SK-N-SH (cell line): Measurements from ENCODE around the gene MRPL10. TPM values are rescaled to one million over a fixed set of nuclear protein-coding genes. Genes with fewer than 3 reads are reported as not detected.

ENCODE experiments used
- CTCF ChIA-PET: fragments of 300-600, 350-600 bp; formaldehyde crosslinking; extraction: SDS; loops from one replicate; lab custom pipeline; 2021; lab: Yijun Ruan, JAX
- POLR2A ChIA-PET: fragments of 350-600 bp; sonication (Branson Sonifier 250); formaldehyde crosslinking; extraction: SDS; loops from one replicate; lab custom pipeline; 2020; ENCODE audit warnings: antibody characterized with exemption, inconsistent platforms; lab: Yijun Ruan, JAX
- DNase-seq: peaks from one replicate; pipeline ENCODE4 v3.0.0; 2012
- H2AFZ ChIP-seq: fragments of 200-600 bp; sonication (generic); 2 replicates; pipeline ENCODE4 v1.8.1; 2016; ENCODE audit warnings: antibody characterized with exemption, mild to moderate bottlenecking, low read depth
- H3F3A ChIP-seq: fragments of 200-600 bp; sonication (generic); replicated peaks from 2 replicates; pipeline ENCODE3; 2016; ENCODE audit warnings: antibody characterized with exemption, mild to moderate bottlenecking; ENCODE audit not compliant: insufficient read depth
- H3K27ac ChIP-seq, 2 experiments: fragments of 200-500 bp in 1 of 2; fragments of 200-600 bp in 1 of 2; sonication (Bioruptor generic) in 1 of 2; sonication (generic), shearing (Covaris generic) in 1 of 2; 2 replicates each; pipeline versions ENCODE4 v1.5.1 to v1.6.1; 2014 to 2016; ENCODE audit warnings: low read depth in 2 of 2, inconsistent platforms in 1 of 2, low read length in 1 of 2, mild to moderate bottlenecking in 1 of 2, mixed read lengths in 1 of 2
- H3K27me3 ChIP-seq: fragments of 200-600 bp; sonication (generic), shearing (Covaris generic); 2 replicates; pipeline ENCODE4 v1.6.1; 2016; ENCODE audit warnings: mixed run types; ENCODE audit not compliant: insufficient read depth
- H3K36me3 ChIP-seq, 2 experiments: fragments of 200-500 bp in 1 of 2; fragments of 200-600 bp in 1 of 2; sonication (Bioruptor generic) in 1 of 2; sonication (generic) in 1 of 2; replicated peaks in 1 of 2; 2 replicates each; pipeline versions ENCODE3 to v1.5.1; 2014 to 2016; ENCODE audit warnings: low read length in 1 of 2, mild to moderate bottlenecking in 1 of 2; ENCODE audit not compliant: insufficient read depth in 2 of 2, control insufficient read depth in 1 of 2
- H3K4me1 ChIP-seq, 2 experiments: fragments of 200-500 bp in 1 of 2; fragments of 200-600 bp in 1 of 2; sonication (Bioruptor generic) in 1 of 2; sonication (generic), shearing (Covaris generic) in 1 of 2; 2 replicates each; pipeline versions ENCODE4 v1.5.1 to v1.6.1; 2014 to 2016; ENCODE audit warnings: low read depth in 1 of 2, low read length in 1 of 2, mixed run types in 1 of 2; ENCODE audit not compliant: insufficient read depth in 2 of 2, control insufficient read depth in 1 of 2
- H3K4me2 ChIP-seq: fragments of 200-600 bp; sonication (generic), shearing (Covaris generic); 2 replicates; pipeline ENCODE4 v1.6.1; 2017; ENCODE audit warnings: mixed run types
- H3K4me3 ChIP-seq, 2 experiments: fragments of 200-500 bp in 1 of 2; fragments of 200-600 bp in 1 of 2; sonication (Bioruptor generic) in 1 of 2; sonication (generic), shearing (Covaris generic) in 1 of 2; 2 replicates each; pipeline versions ENCODE4 v1.5.1 to v1.8.1; 2014 to 2016; ENCODE audit warnings: low read depth in 2 of 2, inconsistent platforms in 1 of 2, low read length in 1 of 2, mild to moderate bottlenecking in 1 of 2, mixed read lengths in 1 of 2, moderate library complexity in 1 of 2
- H3K79me2 ChIP-seq: fragments of 200-600 bp; sonication (generic); 2 replicates; pipeline ENCODE4 v1.8.1; 2017; ENCODE audit warnings: mild to moderate bottlenecking; ENCODE audit not compliant: insufficient read depth
- H3K9ac ChIP-seq: fragments of 200-600 bp; sonication (generic); 2 replicates; pipeline ENCODE4 v1.6.1; 2017; ENCODE audit warnings: mixed run types
- H3K9me2 ChIP-seq: fragments of 200-600 bp; sonication (generic); 2 replicates; pipeline ENCODE4 v1.6.1; 2017; ENCODE audit warnings: mixed run types
- H3K9me3 ChIP-seq: fragments of 200-600 bp; sonication (generic); 2 replicates; pipeline ENCODE4 v1.6.1; 2017; ENCODE audit warnings: mixed run types, mild to moderate bottlenecking, moderate library complexity
- H4K20me1 ChIP-seq: fragments of 200-600 bp; sonication (generic); 2 replicates; pipeline ENCODE4 v1.6.1; 2017; ENCODE audit warnings: mild to moderate bottlenecking, mixed run types; ENCODE audit not compliant: insufficient read depth
- CHD2 ChIP-seq: fragments of 150-350 bp; IDR thresholded peaks from 2 replicates; pipeline ENCODE4 v1.6.1; 2018; ENCODE audit warnings: low read length; ENCODE audit not compliant: partially characterized antibody
- EZH2phosphoT487 ChIP-seq: fragments of 200-600 bp; sonication (generic); IDR thresholded peaks from 2 replicates; pipeline ENCODE4 v1.6.1; 2017; ENCODE audit warnings: low read depth, mixed run types, mild to moderate bottlenecking, antibody characterized with exemption, moderate library complexity, borderline replicate concordance
- FOXJ3 ChIP-seq: sonication (generic); formaldehyde crosslinking; IDR thresholded peaks from 2 replicates; pipeline ENCODE4 v1.5.1; 2020; ENCODE audit warnings: mild to moderate bottlenecking, missing genetic modification reagents
- GATA2 ChIP-seq: sonication (generic); formaldehyde crosslinking; IDR thresholded peaks from 2 replicates; pipeline ENCODE4 v1.5.0; 2020; ENCODE audit warnings: mild to moderate bottlenecking, missing genetic modification reagents
- JUND ChIP-seq: IDR thresholded peaks from 2 replicates; pipeline ENCODE4 v1.4.0; 2012
- NFIC ChIP-seq: IDR thresholded peaks from 2 replicates; pipeline ENCODE4 v1.4.0; 2012; ENCODE audit warnings: borderline replicate concordance
- PBX3 ChIP-seq: IDR thresholded peaks from 2 replicates; pipeline ENCODE4; 2012
- POLR2AphosphoS5 ChIP-seq: IDR thresholded peaks from 2 replicates; pipeline ENCODE4 v1.6.1; 2012; ENCODE audit warnings: low read depth, low read length
- RAD21 ChIP-seq: IDR thresholded peaks from 2 replicates; pipeline ENCODE4 v1.6.1; 2012; ENCODE audit warnings: mild to moderate bottlenecking, low read length
- RFX5 ChIP-seq: IDR thresholded peaks from 2 replicates; pipeline ENCODE4 v1.6.1; 2012; ENCODE audit warnings: mild to moderate bottlenecking, improper control_type of control experiment, low read length
- RXRA ChIP-seq: IDR thresholded peaks from 2 replicates; pipeline ENCODE4 v1.4.0; 2012; ENCODE audit warnings: low read depth, mild to moderate bottlenecking, borderline replicate concordance
- TAF1 ChIP-seq: IDR thresholded peaks from 2 replicates; pipeline ENCODE4 v1.6.1; 2012; ENCODE audit warnings: low read depth, mild to moderate bottlenecking, low read length, moderate library complexity, borderline replicate concordance
- TCF12 ChIP-seq: IDR thresholded peaks from 2 replicates; pipeline ENCODE4 v1.4.0; 2012
- WGBS: methylation state at CpG from one replicate; pipeline ENCODE4 v1.1.6; 2017; ENCODE audit warnings: low lambda C conversion rate; 5-methylcytosine and 5-hydroxymethylcytosine counted together
- polyA plus RNA-seq, 3 experiments: library from polyadenylated mRNA; depleted of rRNA; stranded (reverse); fragments of >200 nt; gene quantifications; 2 replicates each; pipeline ENCODE4 v1.2.3, GENCODE V29; 2012
- TF ChIP-seq, protein P1 (sequence below): fragments of 150-350 bp; IDR thresholded peaks from 2 replicates; pipeline ENCODE4 v1.6.1; 2016; ENCODE audit warnings: mild to moderate bottlenecking, low read depth, low read length
- TF ChIP-seq, protein P2 (sequence below): IDR thresholded peaks from 2 replicates; pipeline ENCODE4 v1.4.0; 2012; ENCODE audit warnings: low read depth, borderline replicate concordance
- TF ChIP-seq, protein P3 (sequence below): fragments of 150-350 bp; IDR thresholded peaks from 2 replicates; pipeline ENCODE4 v1.6.1; 2017; ENCODE audit warnings: antibody characterized with exemption, low read length, low read depth, borderline replicate concordance

MRPL10 gene
- polyA plus RNA-seq, 1 of the 3 experiments (the other 2 are of a cell fraction): 136 TPM

DNA sequence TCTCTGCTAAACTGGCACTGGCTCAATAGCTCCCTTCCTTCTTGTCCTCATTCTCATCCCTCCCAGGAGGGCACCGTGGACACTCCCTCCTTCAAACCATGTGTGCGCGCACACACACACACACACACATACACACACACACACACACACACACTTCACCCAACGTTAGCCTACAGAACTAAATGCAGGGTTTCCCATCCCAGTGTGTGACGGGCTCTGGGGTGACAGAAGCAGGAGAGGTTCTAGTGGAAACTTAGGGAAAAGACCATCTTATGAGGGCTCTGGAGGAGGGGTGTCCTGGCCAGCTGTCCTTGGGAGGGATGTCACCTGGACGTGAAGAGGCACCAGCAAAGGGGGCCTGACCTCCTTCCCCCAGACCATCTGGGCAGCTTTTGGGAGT, 29.4 kb downstream of the MRPL10 start (continued):
- TF ChIP-seq, protein P1, sequence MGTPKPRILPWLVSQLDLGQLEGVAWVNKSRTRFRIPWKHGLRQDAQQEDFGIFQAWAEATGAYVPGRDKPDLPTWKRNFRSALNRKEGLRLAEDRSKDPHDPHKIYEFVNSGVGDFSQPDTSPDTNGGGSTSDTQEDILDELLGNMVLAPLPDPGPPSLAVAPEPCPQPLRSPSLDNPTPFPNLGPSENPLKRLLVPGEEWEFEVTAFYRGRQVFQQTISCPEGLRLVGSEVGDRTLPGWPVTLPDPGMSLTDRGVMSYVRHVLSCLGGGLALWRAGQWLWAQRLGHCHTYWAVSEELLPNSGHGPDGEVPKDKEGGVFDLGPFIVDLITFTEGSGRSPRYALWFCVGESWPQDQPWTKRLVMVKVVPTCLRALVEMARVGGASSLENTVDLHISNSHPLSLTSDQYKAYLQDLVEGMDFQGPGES: no peak
- TF ChIP-seq FOXJ3 (CRISPR knock-in tag) (no peak), PBX3 (no peak), JUND (no peak)
- TF ChIP-seq, protein P2, sequence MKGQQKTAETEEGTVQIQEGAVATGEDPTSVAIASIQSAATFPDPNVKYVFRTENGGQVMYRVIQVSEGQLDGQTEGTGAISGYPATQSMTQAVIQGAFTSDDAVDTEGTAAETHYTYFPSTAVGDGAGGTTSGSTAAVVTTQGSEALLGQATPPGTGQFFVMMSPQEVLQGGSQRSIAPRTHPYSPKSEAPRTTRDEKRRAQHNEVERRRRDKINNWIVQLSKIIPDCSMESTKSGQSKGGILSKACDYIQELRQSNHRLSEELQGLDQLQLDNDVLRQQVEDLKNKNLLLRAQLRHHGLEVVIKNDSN: no peak

DNA sequence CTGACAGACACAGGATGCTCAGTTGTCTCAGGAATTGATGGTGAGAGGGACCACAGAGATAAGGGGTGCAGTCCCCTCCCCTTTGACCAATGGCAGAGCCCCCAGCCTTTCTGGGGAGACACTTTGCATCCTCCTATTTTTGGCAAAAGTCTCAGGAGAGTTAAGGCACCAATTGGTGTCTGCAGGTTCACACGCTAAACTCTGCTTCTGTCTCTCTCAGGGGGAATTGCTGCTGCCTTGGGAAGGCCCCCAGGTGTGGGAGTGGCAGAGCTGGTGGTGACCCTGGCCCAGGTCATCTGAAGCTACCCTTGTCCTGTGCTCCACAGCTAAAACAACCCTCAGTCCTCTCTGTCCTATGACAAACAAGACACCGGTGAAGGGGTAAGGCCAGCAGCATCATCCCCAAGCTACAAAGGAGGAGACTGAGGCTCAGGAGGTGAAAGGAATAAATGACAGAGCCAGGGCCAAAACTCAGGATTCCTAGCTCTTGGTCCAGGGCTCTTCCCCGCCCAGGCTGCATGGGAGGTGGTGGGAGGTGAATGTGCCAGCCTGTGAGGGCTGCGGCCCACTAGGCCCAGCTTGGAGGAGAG, 30.1 kb downstream of the MRPL10 start:
- Histone ChIP-seq H3K9ac (no peak overlapping the region), H3K4me3 (no peak overlapping the region), H3K9me3 (no peaks in the 10 kb centered on the region), H3K36me3 (no peaks in the 10 kb centered on the region), H3K79me2 (no peaks in the 10 kb centered on the region), H3K4me2 (no peak overlapping the region), H3K4me1 (no peaks in the 10 kb centered on the region), H2AFZ (no peak overlapping the region), H3K9me2 (no peaks in the 10 kb centered on the region), H3K27me3 (0 out of 2 replicates have a peak, but pooled peaks cover 14% of the 10 kb centered on the region), H3F3A (no peaks in the 10 kb centered on the region), H3K27ac (no peak overlapping the region), H4K20me1 (no peaks in the 10 kb centered on the region)
- CTCF ChIA-PET: interaction anchor here (0.5 to 5.2 kb wide), 29 partner anchors 8 to 536 kb away, joined by 3 to 88 read pairs (median 8); partner anchors contain the start of genes OSBPL7, SCRN2 and TBX21
- TF ChIP-seq TAF1 (no peak), EZH2phosphoT487 (no peak), NFIC (no peak), RFX5 (no peak), GATA2 (CRISPR knock-in tag) (no peak), RAD21 (no peak), CHD2 (no peak), POLR2AphosphoS5 (no peak), TCF12 (no peak), RXRA (no peak)
- TF ChIP-seq, protein P3, sequence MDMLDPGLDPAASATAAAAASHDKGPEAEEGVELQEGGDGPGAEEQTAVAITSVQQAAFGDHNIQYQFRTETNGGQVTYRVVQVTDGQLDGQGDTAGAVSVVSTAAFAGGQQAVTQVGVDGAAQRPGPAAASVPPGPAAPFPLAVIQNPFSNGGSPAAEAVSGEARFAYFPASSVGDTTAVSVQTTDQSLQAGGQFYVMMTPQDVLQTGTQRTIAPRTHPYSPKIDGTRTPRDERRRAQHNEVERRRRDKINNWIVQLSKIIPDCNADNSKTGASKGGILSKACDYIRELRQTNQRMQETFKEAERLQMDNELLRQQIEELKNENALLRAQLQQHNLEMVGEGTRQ: no peak
- POLR2A ChIA-PET: interaction anchor here (1.1 kb wide), 1 partner anchor 11 kb away, joined by 3 read pairs; no protein-coding TSS in a partner anchor
- 41% methylated on average over 4 of the region's 4 CpGs for WGBS
- no peak for DNase-seq
